ENCODE measurements around the gene ADAM33.
A peak's percentile ranks its signal among the peaks of the same experiment; 100 is the strongest.

Gene ADAM33

DNA sequence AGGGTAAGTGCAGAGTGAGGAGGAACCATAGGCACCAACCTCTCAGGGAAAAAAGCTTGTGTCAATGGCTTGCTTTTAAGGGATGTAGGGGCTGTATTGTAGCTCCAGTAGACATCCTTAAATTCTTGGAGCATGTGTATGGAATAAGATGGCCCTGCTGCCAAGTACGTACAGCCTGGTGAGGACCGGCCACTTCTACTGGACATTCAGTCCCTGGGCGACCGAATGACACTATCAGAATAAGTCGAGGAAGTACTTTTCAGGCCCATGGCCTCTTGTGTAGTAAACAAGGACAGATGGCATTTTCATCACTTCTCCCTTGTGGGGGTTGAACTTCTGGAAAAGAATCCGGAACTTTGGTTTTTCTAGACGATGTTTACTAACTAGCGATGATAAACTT lies 51.4 kb downstream of the ADAM33 start:
- Histone ChIP-seq H3K27ac (no peak overlapping the region), H3K4me2 (no peak overlapping the region), H3K4me3 (no peak overlapping the region), H3K9ac (no peak overlapping the region), H3K4me1 (peaks cover 0 to 7% (median 0%) of the 10 kb centered on the region in 10 experiments; a peak in 5 of 20 replicates), H4K20me1 (no peaks in the 10 kb centered on the region; a peak in 1 of 22 replicates), H3K9me3 (replicated peaks in 1 of 11) (no peaks in the 10 kb centered on the region), H3K36me3 (peaks cover 12 to 97% (median 32%) of the 10 kb centered on the region in 11 experiments; a peak in 18 of 22 replicates), H3K27me3 (no peaks in the 10 kb centered on the region)
- no peak for TF ChIP-seq Cebpa-rat (IDR thresholded peaks at IDR 0.05)

DNA sequence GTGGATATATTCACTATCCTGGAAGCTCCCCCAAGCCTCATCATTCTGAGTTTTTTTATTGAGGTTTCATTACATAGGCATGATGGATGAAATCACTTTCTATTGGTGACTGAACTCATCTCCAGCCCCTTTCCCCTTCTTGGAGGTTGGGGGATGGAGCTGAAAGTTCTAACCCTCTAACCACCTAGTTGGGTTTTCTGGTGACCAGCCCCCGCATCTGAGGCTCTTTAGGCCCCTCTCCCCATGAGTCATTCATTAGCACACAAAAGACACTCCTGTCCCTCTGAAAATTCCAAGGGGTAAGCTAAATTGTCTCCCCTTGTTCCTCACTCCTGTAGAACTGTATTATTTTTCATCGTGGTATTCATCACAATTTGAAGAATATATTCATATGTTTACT lies 51.9 kb downstream of the ADAM33 start:
- no peaks in the 10 kb centered on the region for H3K27me3 ChIP-seq
- H3K4me3 ChIP-seq, result no peak overlapping the region
- H3K9me3 ChIP-seq (replicated peaks in 1 of 11), result no peaks in the 10 kb centered on the region
- H3K27ac ChIP-seq, result no peak overlapping the region
- no peak overlapping the region for H3K4me2 ChIP-seq
- no peak for TF ChIP-seq Cebpa-rat (IDR thresholded peaks at IDR 0.05)
- no peaks in the 10 kb centered on the region; a peak in 1 of 22 replicates for H4K20me1 ChIP-seq
- no peak overlapping the region for H3K9ac ChIP-seq
- peaks cover 0 to 7% (median 0%) of the 10 kb centered on the region in 10 experiments; a peak in 5 of 20 replicates for H3K4me1 ChIP-seq
- peaks cover 12 to 99% (median 32%) of the 10 kb centered on the region in 11 experiments; a peak in 18 of 22 replicates for H3K36me3 ChIP-seq

DNA sequence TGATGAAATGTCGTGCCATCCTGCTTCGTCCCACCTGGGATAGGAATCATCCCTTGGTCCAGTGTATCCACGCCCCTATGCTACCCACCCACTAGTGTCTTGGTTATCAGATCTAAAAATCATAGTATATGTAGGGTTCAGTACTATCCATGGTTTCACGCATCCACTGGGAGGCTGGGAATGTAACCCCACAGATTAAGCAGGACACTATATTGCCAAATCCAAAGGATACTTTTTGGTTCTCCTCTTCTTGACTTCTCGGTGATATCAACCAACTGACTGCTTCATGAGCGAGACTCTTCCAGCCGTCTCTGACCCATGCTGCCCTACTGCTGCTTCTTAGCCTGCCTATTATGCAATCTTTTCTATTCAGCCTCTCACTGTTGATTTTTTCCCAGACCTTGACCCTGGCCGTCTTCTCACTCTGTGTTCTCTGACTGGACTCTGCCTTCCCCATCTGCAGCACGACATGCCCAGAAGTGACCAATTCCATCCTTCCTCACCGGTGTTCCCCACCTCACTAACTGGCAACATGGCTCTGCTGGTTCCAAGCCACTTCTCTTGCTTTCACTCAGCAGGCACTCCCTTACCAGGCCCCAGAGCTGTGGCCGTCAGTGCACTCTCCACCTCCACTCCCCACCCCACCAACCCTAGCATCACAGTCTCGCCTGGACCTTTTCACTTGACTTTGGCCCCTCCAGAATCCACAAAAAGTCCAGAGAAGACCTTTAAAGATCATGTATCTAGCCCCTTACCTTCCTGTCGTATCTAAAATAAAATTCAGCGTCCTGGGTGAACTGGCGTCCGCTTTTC lies 53.1 kb downstream of the ADAM33 start:
- 0 out of 22 replicates have a peak, but pooled peaks of 1 of the 11 experiments have one; percentile 9 for TF ChIP-seq Cebpa-rat (IDR thresholded peaks at IDR 0.05)
- H3K9me3 ChIP-seq (replicated peaks in 1 of 11), result no peaks in the 10 kb centered on the region
- H3K9ac ChIP-seq, result no peak overlapping the region
- no peak overlapping the region for H3K4me2 ChIP-seq
- peaks cover 9 to 99% (median 28%) of the 10 kb centered on the region in 11 experiments; a peak in 17 of 22 replicates for H3K36me3 ChIP-seq
- no peaks in the 10 kb centered on the region for H3K27me3 ChIP-seq
- no peak overlapping the region for H3K4me3 ChIP-seq
- H3K27ac ChIP-seq, result no peak overlapping the region
- peaks cover 0 to under 1% (median 0%) of the 10 kb centered on the region in 10 experiments; a peak in 2 of 20 replicates for H3K4me1 ChIP-seq
- H4K20me1 ChIP-seq, result no peaks in the 10 kb centered on the region; a peak in 1 of 22 replicates

DNA sequence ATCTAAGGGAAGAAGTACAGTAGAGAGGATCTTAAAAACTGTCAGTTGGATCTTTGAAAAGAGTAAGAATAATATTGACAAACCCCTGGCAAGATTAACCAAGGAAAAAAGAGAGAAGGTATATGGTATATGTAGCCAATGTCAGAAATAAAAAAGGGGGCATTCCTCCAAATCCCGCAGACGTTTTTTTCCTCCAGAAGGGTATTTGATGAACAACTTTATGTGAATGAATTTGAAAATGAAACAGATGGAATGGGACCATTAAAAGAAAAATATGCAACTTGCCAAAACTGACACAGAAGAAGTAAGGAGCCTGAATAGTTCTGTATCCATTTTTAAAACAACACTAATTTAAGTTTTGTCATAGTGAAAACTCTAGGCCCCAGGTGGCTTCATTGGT lies 54.3 kb downstream of the ADAM33 start:
- no peak overlapping the region for H3K4me2 ChIP-seq
- no peaks in the 10 kb centered on the region for H3K9me3 ChIP-seq (replicated peaks in 1 of 11)
- H3K4me3 ChIP-seq, result no peak overlapping the region
- TF ChIP-seq Cebpa-rat (IDR thresholded peaks at IDR 0.05), result no peak
- H4K20me1 ChIP-seq, result no peaks in the 10 kb centered on the region; a peak in 1 of 22 replicates
- peaks cover 9 to 98% (median 28%) of the 10 kb centered on the region in 11 experiments; a peak in 17 of 22 replicates for H3K36me3 ChIP-seq
- H3K9ac ChIP-seq, result no peak overlapping the region
- H3K27me3 ChIP-seq, result no peaks in the 10 kb centered on the region
- H3K4me1 ChIP-seq, result no peaks in the 10 kb centered on the region
- H3K27ac ChIP-seq, result no peak overlapping the region

DNA sequence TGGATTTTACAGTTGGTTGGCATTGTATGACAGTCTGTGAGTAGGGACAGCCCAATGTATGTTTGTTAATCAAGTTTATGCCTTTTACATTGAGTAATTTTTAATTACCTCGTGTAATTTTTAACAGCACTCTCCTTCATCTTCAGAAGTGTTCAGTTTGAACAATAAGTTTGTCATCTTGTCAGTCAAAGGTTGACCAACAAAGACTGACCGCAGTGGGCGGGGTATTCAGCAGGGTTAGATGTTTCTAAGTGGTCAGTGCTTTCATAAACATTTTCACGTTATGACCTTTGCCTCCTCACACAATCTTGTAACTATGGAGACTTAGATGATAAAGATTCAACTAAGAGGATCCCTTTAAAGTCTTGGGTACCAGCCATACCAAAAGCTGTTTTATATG lies 59.4 kb downstream of the ADAM33 start:
- no peaks in the 10 kb centered on the region; a peak in 1 of 22 replicates for H4K20me1 ChIP-seq
- peaks cover 0 to 11% (median 6%) of the 10 kb centered on the region in 10 experiments; a peak in 9 of 20 replicates for H3K4me1 ChIP-seq
- no peaks in the 10 kb centered on the region for H3K27me3 ChIP-seq
- H3K9ac ChIP-seq, result no peak overlapping the region
- no peaks in the 10 kb centered on the region for H3K9me3 ChIP-seq (replicated peaks in 1 of 11)
- no peak overlapping the region for H3K4me3 ChIP-seq
- no peak for TF ChIP-seq Cebpa-rat (IDR thresholded peaks at IDR 0.05)
- H3K27ac ChIP-seq, result no peak overlapping the region
- H3K36me3 ChIP-seq, result peaks cover 0 to 92% (median 10%) of the 10 kb centered on the region in 11 experiments; a peak in 13 of 22 replicates
- no peak overlapping the region for H3K4me2 ChIP-seq

DNA sequence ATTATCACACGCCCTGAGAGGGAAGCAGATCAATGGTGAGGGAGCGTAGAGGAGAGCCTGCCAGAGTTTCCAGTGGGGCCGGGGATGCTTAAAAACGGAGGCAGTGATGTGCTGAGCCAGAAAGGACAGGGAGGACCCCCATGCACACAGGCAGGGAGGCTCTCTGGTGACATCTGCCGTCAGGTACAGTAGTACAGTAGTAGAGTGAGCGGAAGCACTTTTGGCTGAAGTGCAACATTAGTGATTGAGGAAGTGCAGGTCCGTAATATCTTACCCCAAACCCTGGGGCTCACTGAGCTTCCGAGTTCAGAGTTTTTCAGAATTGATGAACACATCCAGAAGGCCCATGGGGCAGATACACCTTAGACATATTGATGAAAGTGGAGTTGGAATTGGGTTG lies 60.7 kb downstream of the ADAM33 start:
- Histone ChIP-seq H3K9ac (no peak overlapping the region), H3K9me3 (replicated peaks in 1 of 11) (no peaks in the 10 kb centered on the region)

More for the DNA sequence above, 60.7 kb downstream of the ADAM33 start:
- no peak for TF ChIP-seq Cebpa-rat (IDR thresholded peaks at IDR 0.05)
- H4K20me1 ChIP-seq, result no peaks in the 10 kb centered on the region; a peak in 1 of 22 replicates
- no peak overlapping the region for H3K4me3 ChIP-seq
- no peak overlapping the region for H3K4me2 ChIP-seq
- no peak overlapping the region for H3K27ac ChIP-seq
- no peaks in the 10 kb centered on the region for H3K27me3 ChIP-seq
- H3K36me3 ChIP-seq, result peaks cover 0 to 92% (median 7%) of the 10 kb centered on the region in 11 experiments; a peak in 13 of 22 replicates
- peaks cover 0 to 23% (median 12%) of the 10 kb centered on the region in 10 experiments; a peak in 15 of 20 replicates for H3K4me1 ChIP-seq
